Thymus (tissue), 11 donors: ENCODE measurements around the gene GBF1. TPM values are rescaled to one million over a fixed set of nuclear protein-coding genes. Genes with fewer than 3 reads are reported as not detected.
"Not testable (repeated sequence)": the region's sequence is repeated elsewhere in the genome, so short reads cannot be mapped to it uniquely, and the experiment has no call there.

Experiments
- DNase-seq, 9 donors: peaks; one replicate each; pipeline ENCODE4 v3.0.0-alpha.2; 2013; ENCODE audit warnings: low spot score in 9 of 9, low read depth in 6 of 9, missing footprints in 1 of 9
- H3K27ac ChIP-seq, 2 donors: one replicate each; pipeline ENCODE4 v1.5.1; 2013; ENCODE audit warnings: control low read depth in 1 of 2, low read depth in 1 of 2, low read length in 1 of 2, mild to moderate bottlenecking in 1 of 2, moderate library complexity in 1 of 2
- H3K27me3 ChIP-seq, 2 donors: one replicate each; pipeline ENCODE4 v1.5.1; 2013; ENCODE audit warnings: low read length in 1 of 2; ENCODE audit not compliant: control insufficient read depth in 2 of 2, insufficient read depth in 1 of 2
- H3K36me3 ChIP-seq, 2 donors: one replicate each; pipeline ENCODE4 v1.5.1; 2013; ENCODE audit warnings: low read length in 1 of 2, mild to moderate bottlenecking in 1 of 2, moderate library complexity in 1 of 2; ENCODE audit not compliant: control insufficient read depth in 2 of 2, insufficient read depth in 2 of 2
- H3K4me1 ChIP-seq, 2 donors: one replicate each; pipeline ENCODE4 v1.5.1; 2013; ENCODE audit warnings: low read length in 2 of 2; ENCODE audit not compliant: control insufficient read depth in 2 of 2, insufficient read depth in 2 of 2
- H3K4me3 ChIP-seq, 2 donors: one replicate each; pipeline ENCODE4 v1.5.1; 2013; ENCODE audit warnings: low read length in 2 of 2, control low read depth in 1 of 2, mild to moderate bottlenecking in 1 of 2
- H3K9me3 ChIP-seq, 2 donors: one replicate each; pipeline ENCODE4 v1.5.1; 2013; ENCODE audit warnings: low read length in 1 of 2, mild to moderate bottlenecking in 1 of 2; ENCODE audit not compliant: control insufficient read depth in 2 of 2, insufficient read depth in 1 of 2
- WGBS: extraction: QIAGEN DNeasy Blood & Tissue Kit; methylation state at CpG from one replicate; pipeline ENCODE4 v1.1.7; 2013; 5-methylcytosine and 5-hydroxymethylcytosine counted together
- polyA plus RNA-seq: library from polyadenylated mRNA; stranded (reverse); fragments of 200-250 nt; gene quantifications from one replicate; pipeline ENCODE4 v1.2.3, GENCODE V29; 2013
- total RNA-seq: library from RNA; stranded (reverse); fragments of 120-200 nt; gene quantifications from one replicate; pipeline ENCODE4 v1.2.4, GENCODE V29; 2013
- donor health status: healthy.

Gene GBF1
- total and polyA plus RNA-seq, 2 donors, result 9.6 to 11.1 TPM

- no peak overlapping the region for H3K27ac ChIP-seq
- no peaks in the 10 kb centered on the region for H3K4me1 ChIP-seq
- H3K36me3 ChIP-seq, result no peaks in the 10 kb centered on the region
- DNase-seq, result no peak
- no peak overlapping the region for H3K4me3 ChIP-seq
- H3K9me3 ChIP-seq, result no peaks in the 10 kb centered on the region
- no peaks in the 10 kb centered on the region for H3K27me3 ChIP-seq
Measured at GRCh38 chr10:102299873-102300272, 54.5 kb downstream of the GBF1 start.

DNA sequence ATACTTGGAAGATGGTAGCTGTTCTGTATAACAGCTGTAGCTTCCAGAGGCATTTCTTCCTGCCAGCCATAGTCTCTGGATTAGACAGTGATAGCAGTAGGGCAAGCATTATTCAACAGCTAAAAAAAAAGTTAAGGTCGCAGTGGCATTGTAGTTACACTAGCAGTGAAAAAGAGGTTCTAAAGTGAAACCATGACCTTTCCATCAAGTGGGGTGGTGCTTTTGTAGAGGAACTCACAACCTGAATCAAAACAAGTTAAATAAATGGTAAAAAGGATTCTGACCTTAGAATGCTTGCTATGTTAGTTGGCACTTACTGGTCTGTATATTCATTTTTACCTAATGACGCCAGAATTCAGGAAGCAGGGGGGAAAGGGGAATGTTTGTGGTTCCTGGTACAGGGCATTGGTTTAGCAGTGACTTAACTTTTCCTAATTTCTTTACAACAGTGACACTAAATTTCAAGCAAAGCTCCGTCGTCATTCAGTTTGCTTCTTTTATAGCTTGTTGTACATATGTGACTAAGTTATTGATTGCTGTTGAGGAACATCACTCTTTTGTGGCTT lies 55.0 kb downstream of the GBF1 start:
- Histone ChIP-seq H3K27me3 (no peaks in the 10 kb centered on the region), H3K36me3 (no peaks in the 10 kb centered on the region), H3K4me3 (no peak overlapping the region), H3K9me3 (no peaks in the 10 kb centered on the region), H3K27ac (peak overlapping the region in 1 of 2 donors; percentile 5), H3K4me1 (no peaks in the 10 kb centered on the region)
- peak in 1 of 9 donors; percentile 12 for DNase-seq
- 81% methylated on average over 4 of the region's 4 CpGs for WGBS

DNA sequence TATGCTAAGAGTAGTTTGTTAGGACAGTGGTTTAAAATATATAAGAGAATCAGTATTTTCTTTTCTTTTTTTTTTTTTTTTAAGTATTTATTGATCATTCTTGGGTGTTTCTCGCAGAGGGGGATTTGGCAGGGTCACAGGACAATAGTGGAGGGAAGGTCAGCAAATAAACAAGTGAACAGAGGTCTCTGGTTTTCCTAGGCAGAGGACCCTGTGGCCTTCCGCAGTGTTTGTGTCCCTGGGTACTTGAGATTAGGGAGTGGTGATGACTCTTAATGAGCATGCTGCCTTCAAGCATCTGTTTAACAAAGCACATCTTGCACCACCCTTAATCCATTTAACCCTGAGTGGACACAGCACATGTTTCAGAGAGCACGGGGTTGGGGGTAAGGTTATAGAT lies 55.6 kb downstream of the GBF1 start:
- H3K9me3 ChIP-seq, result not testable (repeated sequence)

GRCh38 chr10:102301332-102301731 lies 56.0 kb downstream of the GBF1 start:
- not testable (repeated sequence) for H3K4me1 ChIP-seq, H3K4me3 ChIP-seq, H3K36me3 ChIP-seq, H3K9me3 ChIP-seq, H3K27ac ChIP-seq, H3K27me3 ChIP-seq, DNase-seq
- WGBS, result 97% methylated on average over 20 of the region's 25 CpGs

More for the DNA sequence above, 55.6 kb downstream of the GBF1 start:
- DNase-seq, H3K27me3 ChIP-seq, H3K4me3 ChIP-seq, H3K27ac ChIP-seq, H3K4me1 ChIP-seq, H3K36me3 ChIP-seq: not testable (repeated sequence)
- WGBS, result 100% methylated on average over 3 of the region's 3 CpGs

DNA sequence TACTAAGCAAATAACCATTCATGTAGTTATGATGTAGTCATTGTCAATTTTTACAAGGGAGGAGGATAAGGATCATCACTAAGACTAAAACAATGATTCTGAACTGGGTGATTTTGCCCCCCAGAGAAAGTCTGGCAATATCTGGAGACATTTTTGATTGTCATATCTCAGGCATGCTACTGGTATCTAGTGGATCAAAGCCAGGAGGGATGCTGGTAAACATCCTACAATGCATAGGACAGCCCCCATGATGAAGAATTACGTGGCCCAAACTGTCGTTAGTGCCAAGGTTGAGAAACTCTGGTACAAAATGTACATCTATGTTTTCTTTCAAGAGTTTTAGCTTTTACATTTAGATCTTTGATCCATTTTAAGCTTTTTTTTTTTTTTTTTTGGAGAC lies 57.3 kb downstream of the GBF1 start:
- H3K27me3 ChIP-seq, result no peaks in the 10 kb centered on the region
- H3K36me3 ChIP-seq, result peaks cover 4% of the 10 kb centered on the region in 2 donors
- H3K9me3 ChIP-seq, result no peaks in the 10 kb centered on the region
- H3K4me1 ChIP-seq, result no peaks in the 10 kb centered on the region
- over 99% methylated on average over 2 of the region's 2 CpGs for WGBS
- H3K27ac ChIP-seq, result no peak overlapping the region
- no peak overlapping the region for H3K4me3 ChIP-seq
- DNase-seq, result no peak

DNA sequence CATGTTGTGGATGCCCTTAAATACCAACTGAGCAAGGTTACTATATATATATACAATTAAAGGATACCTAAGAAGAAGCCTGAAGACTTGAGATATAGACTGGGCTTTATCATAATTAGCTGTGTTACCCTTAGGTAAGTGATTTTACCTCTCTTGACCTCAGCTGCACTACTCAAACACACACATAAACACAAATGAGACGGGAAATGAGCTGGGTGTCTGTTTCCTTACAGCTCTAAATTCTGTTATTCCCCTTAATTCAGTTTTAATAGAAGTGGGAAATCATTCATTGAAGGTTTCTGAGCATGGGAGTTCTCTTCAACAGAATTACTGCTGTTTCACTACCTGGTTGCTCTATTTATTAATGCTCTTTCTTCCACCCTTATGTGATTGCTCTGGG lies 60.7 kb downstream of the GBF1 start:
- 96% methylated on average over 1 of the region's 1 CpG for WGBS
- H3K4me3 ChIP-seq, result no peak overlapping the region
- no peak for DNase-seq
- peaks cover 4 to 5% of the 10 kb centered on the region in 2 donors for H3K36me3 ChIP-seq
- no peaks in the 10 kb centered on the region for H3K4me1 ChIP-seq
- H3K9me3 ChIP-seq, result no peaks in the 10 kb centered on the region
- no peaks in the 10 kb centered on the region for H3K27me3 ChIP-seq
- H3K27ac ChIP-seq, result no peak overlapping the region

DNA sequence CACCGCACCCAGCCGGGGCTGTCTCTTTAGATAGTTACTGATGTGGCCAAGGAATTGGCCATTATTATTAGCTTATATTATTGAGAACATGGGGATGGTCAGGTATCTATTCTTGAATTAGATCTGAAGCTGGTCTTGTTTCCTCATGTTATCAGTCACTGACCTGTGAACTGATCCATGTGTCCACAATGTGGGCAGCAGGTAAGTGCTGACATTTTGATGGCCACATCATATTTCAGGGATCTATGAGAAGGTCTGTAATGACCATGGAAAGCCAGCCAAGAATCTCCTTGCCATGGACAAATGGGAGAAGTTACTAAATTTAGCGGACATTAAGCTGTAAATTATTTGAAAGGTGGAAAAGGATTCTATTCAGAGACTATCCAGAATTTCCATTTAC lies 61.4 kb downstream of the GBF1 start:
- 99% methylated on average over 3 of the region's 3 CpGs for WGBS
- Histone ChIP-seq H3K36me3 (peaks cover 4 to 5% of the 10 kb centered on the region in 2 donors), H3K27ac (no peak overlapping the region), H3K4me1 (no peaks in the 10 kb centered on the region), H3K9me3 (no peaks in the 10 kb centered on the region), H3K27me3 (no peaks in the 10 kb centered on the region), H3K4me3 (no peak overlapping the region)
- DNase-seq, result no peak

DNA sequence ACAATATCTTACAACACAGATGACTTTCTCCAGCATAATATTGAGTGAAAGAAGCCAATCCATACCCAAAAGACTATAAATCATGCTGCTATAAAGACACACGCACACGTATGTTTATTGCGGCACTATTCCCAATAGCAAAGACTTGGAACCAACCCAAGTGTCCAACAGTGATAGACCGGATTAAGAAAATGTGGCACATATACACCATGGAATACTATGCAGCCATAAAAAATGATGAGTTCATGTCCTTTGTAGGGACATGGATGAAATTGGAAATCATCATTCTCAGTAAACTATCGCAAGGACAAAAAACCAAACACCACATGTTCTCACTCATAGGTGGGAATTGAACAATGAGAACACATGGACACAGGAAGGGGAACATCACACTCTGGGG lies 63.0 kb downstream of the GBF1 start:
- H3K9me3 ChIP-seq, H3K4me3 ChIP-seq, DNase-seq, H3K36me3 ChIP-seq, H3K4me1 ChIP-seq, H3K27me3 ChIP-seq, H3K27ac ChIP-seq: not testable (repeated sequence)
- WGBS, result 96% methylated on average over 4 of the region's 5 CpGs

GRCh38 chr10:102309236-102309635 lies 63.9 kb downstream of the GBF1 start:
- peaks cover 4 to 5% of the 10 kb centered on the region in 2 donors for H3K36me3 ChIP-seq
- H3K27ac ChIP-seq, result no peak overlapping the region
- H3K27me3 ChIP-seq, result no peaks in the 10 kb centered on the region
- no peak for DNase-seq
- H3K4me1 ChIP-seq, result no peaks in the 10 kb centered on the region
- H3K4me3 ChIP-seq, result no peak overlapping the region
- 96% methylated on average over 1 of the region's 1 CpG for WGBS
- no peaks in the 10 kb centered on the region for H3K9me3 ChIP-seq

GRCh38 chr10:102309916-102310315 lies 64.6 kb downstream of the GBF1 start:
- H3K4me3 ChIP-seq, result no peak overlapping the region
- H3K4me1 ChIP-seq, result no peaks in the 10 kb centered on the region
- WGBS, result 94% methylated on average over 3 of the region's 3 CpGs
- H3K27ac ChIP-seq, result no peak overlapping the region
- peaks cover 4 to 7% of the 10 kb centered on the region in 2 donors for H3K36me3 ChIP-seq
- no peaks in the 10 kb centered on the region for H3K27me3 ChIP-seq
- H3K9me3 ChIP-seq, result no peaks in the 10 kb centered on the region
- no peak for DNase-seq
